HCT116 (cell line): ENCODE measurements around the gene CNNM3. TPM values are rescaled to one million over a fixed set of nuclear protein-coding genes. Genes with fewer than 3 reads are reported as not detected.
A peak's percentile ranks its signal among the peaks of the same experiment; 100 is the strongest.

Experiments used
- ATAC-seq: fragments of 200-7000 bp; cut with Tn5 transposase; 2 replicates; pipeline ENCODE4 v1.9.1; 2020; ENCODE audit warnings: mild to moderate bottlenecking, moderate library complexity
- BruUV-seq: library from RNA; stranded (reverse); fragments of 400-500 nt; replicated peaks from 2 replicates; lab custom pipeline; 2021; lab: Mats Ljungman, UMichigan
- CTCF ChIA-PET: fragments of 300-600 bp; sonication (Branson Sonifier 250); formaldehyde crosslinking; loops from one replicate; lab custom pipeline; 2021; ENCODE audit warnings: antibody characterized with exemption; lab: Charles Lee
- POLR2A ChIA-PET: fragments of 300-600, 350-600 bp; sonication (Branson Sonifier 250); formaldehyde crosslinking; loops from one replicate; lab custom pipeline; 2021; ENCODE audit warnings: antibody characterized with exemption; lab: Charles Lee
- RAD21 ChIA-PET, 2 experiments: fragments of 300-600 bp; sonication (Branson Sonifier 250); formaldehyde crosslinking; loops; one replicate each; lab custom pipeline; 2023; ENCODE audit warnings: low total read pairs in 2 of 2; ENCODE audit not compliant: uncharacterized antibody in 2 of 2, unreplicated experiment in 2 of 2, low non-redundant PET in 1 of 2; lab: Charles Lee
- DNase-seq: peaks from one replicate; pipeline ENCODE4 v3.0.0-alpha.2; 2010; ENCODE audit warnings: low read depth, low spot score
- H2AFZ ChIP-seq: fragments of 200-600 bp; shearing (Covaris generic), sonication (generic); 2 replicates; pipeline ENCODE4 v1.6.1; 2017; ENCODE audit warnings: low read depth, mixed run types, mixed read lengths, antibody characterized with exemption, low read length; ENCODE audit not compliant: poor library complexity, severe bottlenecking
- H3K27ac ChIP-seq: 2 replicates; pipeline ENCODE4 v1.5.1; 2012; ENCODE audit warnings: low read depth, low read length
- H3K27me3 ChIP-seq: fragments of 200-600 bp; sonication (generic); 2 replicates; pipeline ENCODE4 v1.6.1; 2016; ENCODE audit warnings: mixed run types, low read length, mixed read lengths; ENCODE audit not compliant: insufficient read depth
- H3K36me3 ChIP-seq, 2 experiments: fragments of 200-500 bp in 1 of 2; fragments of 200-600 bp in 1 of 2; sonication (Bioruptor generic) in 1 of 2; sonication (generic) in 1 of 2; 2 replicates each; pipeline versions ENCODE4 v1.5.1 to v1.6.1; 2014 to 2016; ENCODE audit warnings: low read length in 2 of 2, inconsistent platforms in 1 of 2, mixed read lengths in 1 of 2, mixed run types in 1 of 2; ENCODE audit not compliant: insufficient read depth in 2 of 2, control insufficient read depth in 1 of 2
- H3K4me1 ChIP-seq, 2 experiments: fragments of 200-600 bp in 1 of 2; sonication (generic) in 1 of 2; 2 replicates each; pipeline versions ENCODE4 v1.5.1 to v1.6.1; 2012 to 2017; ENCODE audit warnings: low read length in 2 of 2, inconsistent platforms in 1 of 2, mild to moderate bottlenecking in 1 of 2, mixed read lengths in 1 of 2, mixed run types in 1 of 2, moderate library complexity in 1 of 2; ENCODE audit not compliant: insufficient read depth in 2 of 2, control insufficient read depth in 1 of 2
- H3K4me2 ChIP-seq: fragments of 200-600 bp; sonication (generic); 2 replicates; pipeline ENCODE4 v1.6.1; 2017; ENCODE audit warnings: mixed run types, low read length, mixed read lengths
- H3K4me3 ChIP-seq, 2 experiments: fragments of 200-600 bp in 1 of 2; sonication (generic) in 1 of 2; replicated peaks in 1 of 2; 2 replicates each; pipeline ENCODE4 v1.5.1; 2011 to 2016; ENCODE audit warnings: low read length in 2 of 2, control low read depth in 1 of 2, low read depth in 1 of 2, mild to moderate bottlenecking in 1 of 2, mixed read lengths in 1 of 2, mixed run types in 1 of 2
- H3K79me2 ChIP-seq: fragments of 200-600 bp; sonication (generic); 2 replicates; pipeline ENCODE4 v1.6.1; 2017; ENCODE audit warnings: mild to moderate bottlenecking, mixed run types, low read length, moderate library complexity, mixed read lengths; ENCODE audit not compliant: insufficient read depth
- H3K9ac ChIP-seq: fragments of 200-600 bp; sonication (generic); 2 replicates; pipeline ENCODE4 v1.6.1; 2016; ENCODE audit warnings: low read length, mixed read lengths
- H3K9me2 ChIP-seq: fragments of 200-600 bp; sonication (generic), shearing (Covaris generic); 2 replicates; pipeline ENCODE4 v1.6.1; 2017; ENCODE audit warnings: mixed run types, mild to moderate bottlenecking, moderate library complexity; ENCODE audit not compliant: insufficient read depth
- H3K9me3 ChIP-seq, 2 experiments: fragments of 200-500 bp in 1 of 2; fragments of 200-600 bp in 1 of 2; sonication (Bioruptor generic) in 1 of 2; sonication (generic) in 1 of 2; 2 replicates each; pipeline ENCODE4 v1.6.1; 2014 to 2017; ENCODE audit warnings: low read length in 2 of 2, mixed read lengths in 2 of 2, inconsistent platforms in 1 of 2, low read depth in 1 of 2, mild to moderate bottlenecking in 1 of 2, mixed run types in 1 of 2, moderate library complexity in 1 of 2; ENCODE audit not compliant: control insufficient read depth in 1 of 2, insufficient read depth in 1 of 2
- H4K20me1 ChIP-seq: fragments of 200-600 bp; sonication (generic), shearing (Covaris generic); 2 replicates; pipeline ENCODE4 v1.6.1; 2017; ENCODE audit warnings: mixed run types, mild to moderate bottlenecking, moderate library complexity; ENCODE audit not compliant: insufficient read depth
- CEBPB ChIP-seq: IDR thresholded peaks from 2 replicates; pipeline ENCODE4 v1.6.1; 2012; ENCODE audit warnings: low read depth
- ELF1 ChIP-seq: IDR thresholded peaks from 2 replicates; pipeline ENCODE4 v1.6.1; 2012; ENCODE audit warnings: low read depth, borderline replicate concordance
- EZH2 ChIP-seq: fragments of 200-600 bp; sonication (generic); IDR thresholded peaks from 2 replicates; pipeline ENCODE4 v1.6.1; 2017; ENCODE audit warnings: antibody characterized with exemption, mixed run types
- FOSL1 ChIP-seq: IDR thresholded peaks from 2 replicates; pipeline ENCODE4 v1.6.1; 2012; ENCODE audit warnings: low read depth
- POLR2AphosphoS5 ChIP-seq: IDR thresholded peaks from 2 replicates; pipeline ENCODE4 v1.6.1; 2011; ENCODE audit warnings: mild to moderate bottlenecking, low read depth, low read length, moderate library complexity
- SRF ChIP-seq: IDR thresholded peaks from 2 replicates; pipeline ENCODE4 v1.6.1; 2012; ENCODE audit warnings: low read depth
- YY1 ChIP-seq: IDR thresholded peaks from 2 replicates; pipeline ENCODE4 v1.6.1; 2011; ENCODE audit warnings: low read length, low read depth, moderate library complexity, mild to moderate bottlenecking; ENCODE audit not compliant: insufficient replicate concordance; ENCODE audit errors: extremely low read depth
- intact Hi-C: fragments of 100-400 bp; cut with micrococcal nuclease; formaldehyde crosslinking; loops from 2 replicates; pipeline ENCODE4 v1.10.0; 2022
- total RNA-seq: library from RNA; stranded (reverse); gene quantifications from one replicate; pipeline ENCODE4 v1.2.1, GENCODE V29; 2021; ENCODE audit not compliant: unreplicated experiment
- TF ChIP-seq, protein P1 (sequence below): IDR thresholded peaks from 2 replicates; pipeline ENCODE4 v1.6.1; 2012
- TF ChIP-seq, protein P2 (sequence below): IDR thresholded peaks from 2 replicates; pipeline ENCODE4 v1.6.1; 2011; ENCODE audit warnings: mild to moderate bottlenecking, low read length, moderate library complexity; ENCODE audit not compliant: insufficient replicate concordance; ENCODE audit errors: extremely low read depth
- TF ChIP-seq, protein P3 (sequence below): IDR thresholded peaks from 2 replicates; pipeline ENCODE4 v1.6.1; 2012

CNNM3 gene
- total RNA-seq, 1 experiment from 2014 or later: 31.1 TPM

GRCh38 chr2:96771796-96772618 is 44.1 kb upstream of the CNNM3 start:
- peaks cover 0 to 7% of the 10 kb centered on the region in 2 experiments; a peak in 1 of 4 replicates for H3K4me1 ChIP-seq
- H3K36me3 ChIP-seq: 0 out of 4 replicates have a peak, but pooled peaks cover 0 to 4% of the 10 kb centered on the region in 2 experiments
- no TSS peak for BruUV-seq
- no peaks in the 10 kb centered on the region for H3K9me2 ChIP-seq
- CTCF ChIA-PET: no interaction called here
- no peak overlapping the region for H3K9ac ChIP-seq
- RAD21 ChIA-PET: no interaction called here
- H3K27me3 ChIP-seq: no peaks in the 10 kb centered on the region
- no peak overlapping the region for H3K4me3 ChIP-seq
- ATAC-seq (peak; percentile 65), DNase-seq (no peak)
- intact Hi-C loops: no loop called here
- peaks cover 2% of the 10 kb centered on the region; the same call in 1 of the 2 replicates for H3K79me2 ChIP-seq
- H2AFZ ChIP-seq: no peak overlapping the region
- H3K9me3 ChIP-seq: no peaks in the 10 kb centered on the region
- no peak overlapping the region for H3K4me2 ChIP-seq
- no peak overlapping the region for H3K27ac ChIP-seq
- no peaks in the 10 kb centered on the region for H4K20me1 ChIP-seq
- POLR2A ChIA-PET: no interaction called here
- no peak for TF ChIP-seq EZH2
- no peak for TF ChIP-seq FOSL1
- TF ChIP-seq, protein P1, sequence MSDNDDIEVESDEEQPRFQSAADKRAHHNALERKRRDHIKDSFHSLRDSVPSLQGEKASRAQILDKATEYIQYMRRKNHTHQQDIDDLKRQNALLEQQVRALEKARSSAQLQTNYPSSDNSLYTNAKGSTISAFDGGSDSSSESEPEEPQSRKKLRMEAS: no peak
- TF ChIP-seq SRF: no peak
- TF ChIP-seq CEBPB: no peak
- TF ChIP-seq, protein P2, sequence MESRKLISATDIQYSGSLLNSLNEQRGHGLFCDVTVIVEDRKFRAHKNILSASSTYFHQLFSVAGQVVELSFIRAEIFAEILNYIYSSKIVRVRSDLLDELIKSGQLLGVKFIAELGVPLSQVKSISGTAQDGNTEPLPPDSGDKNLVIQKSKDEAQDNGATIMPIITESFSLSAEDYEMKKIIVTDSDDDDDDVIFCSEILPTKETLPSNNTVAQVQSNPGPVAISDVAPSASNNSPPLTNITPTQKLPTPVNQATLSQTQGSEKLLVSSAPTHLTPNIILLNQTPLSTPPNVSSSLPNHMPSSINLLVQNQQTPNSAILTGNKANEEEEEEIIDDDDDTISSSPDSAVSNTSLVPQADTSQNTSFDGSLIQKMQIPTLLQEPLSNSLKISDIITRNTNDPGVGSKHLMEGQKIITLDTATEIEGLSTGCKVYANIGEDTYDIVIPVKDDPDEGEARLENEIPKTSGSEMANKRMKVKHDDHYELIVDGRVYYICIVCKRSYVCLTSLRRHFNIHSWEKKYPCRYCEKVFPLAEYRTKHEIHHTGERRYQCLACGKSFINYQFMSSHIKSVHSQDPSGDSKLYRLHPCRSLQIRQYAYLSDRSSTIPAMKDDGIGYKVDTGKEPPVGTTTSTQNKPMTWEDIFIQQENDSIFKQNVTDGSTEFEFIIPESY: no peak
- TF ChIP-seq, protein P3, sequence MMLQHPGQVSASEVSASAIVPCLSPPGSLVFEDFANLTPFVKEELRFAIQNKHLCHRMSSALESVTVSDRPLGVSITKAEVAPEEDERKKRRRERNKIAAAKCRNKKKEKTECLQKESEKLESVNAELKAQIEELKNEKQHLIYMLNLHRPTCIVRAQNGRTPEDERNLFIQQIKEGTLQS: no peak
- TF ChIP-seq ELF1: no peak
- no peak for TF ChIP-seq POLR2AphosphoS5
- TF ChIP-seq YY1: no peak
